Measurements from ENCODE around the gene SETD3.

Gene SETD3

GRCh38 chr14:99426813-99427346 lies 53.8 kb downstream of the SETD3 start:
- in situ Hi-C loops (cut with MboI; ENCODE audit: low sequenced_read_pairs) = no loop called here

DNA sequence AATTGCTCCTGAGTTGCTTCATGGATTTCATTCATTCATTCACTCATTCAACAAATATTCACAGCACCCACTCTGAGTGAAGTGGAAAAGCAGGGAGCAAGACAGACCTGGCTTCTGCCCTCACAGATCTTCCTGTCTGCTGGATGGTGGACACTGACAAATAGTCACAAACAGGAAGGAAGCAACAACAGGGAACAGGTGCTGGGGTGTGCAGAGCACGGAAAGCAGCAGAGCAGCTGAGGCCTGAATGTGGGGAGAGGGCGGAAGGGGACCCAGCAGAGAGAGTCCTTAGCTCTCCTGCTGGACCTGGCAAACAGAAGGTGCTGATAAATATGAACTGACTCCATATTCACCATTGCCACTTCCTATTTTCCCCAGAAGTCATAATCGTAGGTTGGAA lies 54.4 kb downstream of the SETD3 start:
- in situ Hi-C loops (cut with MboI; ENCODE audit: low sequenced_read_pairs) = no loop called here

DNA sequence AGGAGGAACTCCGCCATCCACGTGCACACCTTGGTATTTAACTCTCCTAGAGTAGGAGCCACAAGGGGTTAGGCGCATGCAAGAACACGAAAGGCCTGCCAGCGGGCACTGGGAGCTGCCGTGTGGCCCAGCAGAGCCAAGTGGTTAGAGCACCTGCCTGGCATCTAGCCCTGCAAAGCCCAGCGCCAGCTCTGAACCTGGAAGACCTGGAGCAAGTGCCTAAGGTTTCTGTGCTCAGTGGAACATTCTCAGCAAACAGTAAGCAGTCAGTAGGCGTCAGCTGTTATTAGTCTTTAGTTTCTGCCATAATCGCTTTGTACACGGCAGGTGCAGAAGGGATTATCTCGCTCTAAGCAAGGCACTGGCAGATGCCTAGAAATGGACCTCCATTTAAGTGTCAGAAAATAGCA lies 55.4 kb downstream of the SETD3 start:
- in situ Hi-C loops (cut with MboI; ENCODE audit: low sequenced_read_pairs) = no loop called here

DNA sequence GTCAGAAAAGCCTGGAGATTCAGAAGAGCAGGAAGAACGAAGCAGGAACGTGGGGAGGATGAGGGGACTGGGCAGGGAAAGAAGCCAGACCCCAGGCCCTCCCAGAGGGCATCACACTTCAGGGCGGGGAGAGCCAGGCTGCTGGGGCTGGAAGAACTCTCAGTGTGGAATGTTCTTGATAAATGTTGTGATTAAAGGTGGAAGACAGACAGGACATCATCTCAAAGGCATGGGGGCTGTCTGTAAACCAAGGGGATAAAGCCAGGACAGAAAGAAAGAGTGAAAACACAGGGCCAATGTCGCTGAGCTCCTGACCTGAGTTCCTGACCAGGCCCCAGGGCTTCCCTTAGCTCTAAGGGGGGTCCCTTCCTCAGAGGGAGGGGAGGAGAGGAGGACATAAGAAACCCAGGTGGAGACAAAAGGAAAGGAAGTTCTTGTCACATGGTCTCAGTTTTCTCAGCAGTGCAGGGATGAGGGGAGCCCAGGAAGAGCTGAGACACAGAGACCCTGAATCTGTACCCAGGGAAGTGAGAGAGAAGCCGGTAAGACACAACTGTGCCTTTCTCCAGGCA lies 56.3 kb downstream of the SETD3 start:
- in situ Hi-C loops (cut with MboI; ENCODE audit: low sequenced_read_pairs) = no loop called here

GRCh38 chr14:99423434-99423833 lies 57.2 kb downstream of the SETD3 start:
- in situ Hi-C loops (cut with MboI; ENCODE audit: low sequenced_read_pairs) = no loop called here

- in situ Hi-C loops (cut with MboI; ENCODE audit: low sequenced_read_pairs) = no loop called here
Observed at GRCh38 chr14:99422228-99423010, 58.2 kb downstream of the SETD3 start.

GRCh38 chr14:99420711-99421110 lies 59.9 kb downstream of the SETD3 start:
- in situ Hi-C loops (cut with MboI; ENCODE audit: low sequenced_read_pairs) = no loop called here

- in situ Hi-C loops (cut with MboI; ENCODE audit: low sequenced_read_pairs) = no loop called here
Observed at GRCh38 chr14:99419905-99420304, 60.8 kb downstream of the SETD3 start.

DNA sequence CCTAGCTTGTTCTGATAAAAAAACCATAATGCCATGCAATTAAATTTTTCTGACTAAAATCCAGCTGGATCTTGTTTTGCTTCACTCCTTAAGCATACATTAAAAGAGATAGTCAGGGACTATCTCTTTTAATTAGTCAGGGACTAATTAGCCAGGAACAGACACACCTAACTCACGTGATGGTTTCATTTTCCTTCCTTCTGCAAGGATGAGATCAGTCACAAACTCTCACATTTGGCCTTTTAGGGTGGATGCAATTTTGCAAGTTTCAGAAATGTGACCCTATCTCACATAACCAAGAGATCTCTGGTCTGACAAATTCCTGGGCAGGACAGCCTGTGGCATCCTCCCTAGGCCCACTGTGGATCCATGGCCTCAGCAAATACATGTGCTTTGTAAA lies 62.4 kb downstream of the SETD3 start:
- in situ Hi-C loops (cut with MboI; ENCODE audit: low sequenced_read_pairs) = no loop called here

- in situ Hi-C loops (cut with MboI; ENCODE audit: low sequenced_read_pairs) = no loop called here
Observed at GRCh38 chr14:99416909-99417308, 63.8 kb downstream of the SETD3 start.

DNA sequence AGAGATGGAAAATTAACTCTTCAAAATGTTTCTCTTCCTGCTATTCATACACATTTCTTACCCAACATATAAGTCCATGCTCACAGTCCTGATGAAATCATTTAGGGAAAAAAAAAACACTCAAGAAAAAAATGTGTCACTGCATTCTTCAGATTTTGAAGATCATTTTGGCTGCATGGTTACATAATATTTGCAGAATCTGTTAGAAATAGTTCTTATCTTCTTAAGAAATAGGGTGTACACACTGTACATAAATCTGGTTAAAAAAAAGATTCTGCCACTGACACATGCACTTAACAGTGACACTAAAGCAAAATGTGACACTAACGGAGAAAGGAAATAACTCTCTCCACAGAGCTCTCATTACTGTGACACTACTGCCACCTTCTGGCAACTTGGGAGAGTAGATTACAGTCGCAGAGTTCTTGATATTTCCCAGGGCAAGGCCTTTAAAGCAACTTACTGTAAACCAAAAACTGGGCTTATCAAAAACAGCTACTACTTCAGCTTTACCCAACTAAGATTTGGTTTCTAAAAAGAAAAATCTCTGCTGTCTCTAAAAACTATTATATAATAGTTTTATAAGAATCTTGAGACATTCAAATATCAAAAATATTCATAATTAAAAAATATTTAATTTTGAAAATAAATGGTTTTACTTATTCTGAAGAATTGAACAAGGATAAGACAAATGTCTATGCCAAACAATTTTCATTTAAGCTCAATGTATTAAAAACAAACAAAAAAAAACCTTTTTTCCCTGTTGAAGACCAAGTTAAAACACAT lies 65.0 kb downstream of the SETD3 start:
- in situ Hi-C loops (cut with MboI; ENCODE audit: low sequenced_read_pairs) = no loop called here

DNA sequence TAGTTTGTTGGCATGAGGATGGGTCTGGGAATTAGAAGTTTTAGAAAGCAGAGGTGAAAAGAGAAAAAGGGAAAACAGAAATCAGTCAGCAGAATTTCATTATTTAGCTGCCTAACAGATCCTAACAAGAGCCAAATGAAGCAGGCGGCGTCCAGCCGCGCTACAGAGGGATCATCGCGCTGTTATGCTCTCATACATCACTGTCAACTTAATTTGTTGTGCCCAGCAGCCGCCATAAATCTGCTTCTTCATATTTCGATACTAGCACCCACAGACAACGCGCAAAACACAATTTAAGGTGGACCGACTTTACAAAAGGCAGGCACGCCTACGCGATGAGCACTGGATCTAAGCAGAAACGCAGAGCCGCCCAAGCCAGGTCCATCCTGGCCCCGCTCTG lies 66.7 kb downstream of the SETD3 start:
- in situ Hi-C loops (cut with MboI; ENCODE audit: low sequenced_read_pairs) = no loop called here

- in situ Hi-C loops (cut with MboI; ENCODE audit: low sequenced_read_pairs) = no loop called here
Observed at GRCh38 chr14:99413172-99413571, 67.5 kb downstream of the SETD3 start.

DNA sequence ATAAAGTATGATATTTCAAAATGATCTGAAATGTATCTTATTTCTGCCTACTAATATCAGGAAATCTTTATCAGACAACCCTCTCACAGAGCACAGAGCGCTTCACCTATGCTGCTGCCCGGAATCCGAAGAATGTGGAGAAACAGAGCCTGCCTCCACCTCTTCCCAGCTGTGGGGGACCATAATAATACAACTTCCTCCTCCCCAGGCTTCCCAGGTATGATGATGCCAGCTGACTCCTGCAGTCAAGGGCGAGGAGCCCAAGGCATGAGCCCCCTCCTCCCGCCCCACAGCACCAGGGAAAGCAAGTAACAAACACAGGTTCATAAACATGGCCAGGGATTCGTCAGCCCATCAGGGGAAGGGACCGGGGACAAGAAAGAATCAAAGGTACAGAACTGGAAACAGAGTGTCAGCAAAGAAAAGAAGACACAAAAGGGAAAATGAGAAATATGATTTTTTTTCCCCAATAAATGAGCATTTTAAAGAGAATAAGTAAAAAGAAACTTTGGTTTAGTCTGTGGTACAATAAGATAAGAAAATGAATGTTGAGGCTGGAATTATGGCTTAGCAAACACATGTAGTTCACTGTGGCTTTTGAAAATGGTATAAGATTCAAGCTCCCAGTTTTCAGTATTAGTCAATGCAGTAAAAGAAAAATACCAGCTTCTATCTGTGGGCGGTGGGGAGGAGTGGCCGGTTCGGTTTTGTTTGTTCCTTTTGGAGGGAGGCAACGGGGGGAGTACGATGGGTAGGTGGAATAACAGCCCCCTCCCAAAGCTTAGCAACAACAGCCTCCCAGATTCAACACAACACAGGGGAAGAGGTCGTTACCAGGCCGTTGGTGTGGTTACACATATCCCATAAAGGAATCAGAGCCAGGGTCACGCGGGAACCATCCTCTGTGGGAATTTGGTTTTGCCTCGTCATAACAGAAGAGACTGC lies 68.3 kb downstream of the SETD3 start:
- in situ Hi-C loops (cut with MboI; ENCODE audit: low sequenced_read_pairs) = no loop called here

GRCh38 chr14:99410019-99410418 lies 70.6 kb downstream of the SETD3 start:
- in situ Hi-C loops (cut with MboI; ENCODE audit: low sequenced_read_pairs) = no loop called here

DNA sequence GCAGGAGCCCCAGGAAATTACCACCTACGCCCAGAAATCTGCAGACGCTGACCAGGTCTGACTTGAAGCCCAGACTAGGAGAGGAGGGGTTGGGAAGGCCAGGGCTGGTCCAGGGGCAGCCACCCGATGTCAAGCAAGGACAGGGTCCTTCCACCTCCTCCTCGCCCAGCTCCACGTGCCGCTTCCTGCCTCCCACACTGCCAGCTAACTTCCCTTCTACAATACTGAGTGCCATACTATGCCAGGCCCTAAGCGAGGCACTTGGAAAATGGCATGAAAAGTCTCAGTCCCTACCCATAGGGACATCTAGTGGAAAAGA lies 71.7 kb downstream of the SETD3 start:
- in situ Hi-C loops (cut with MboI; ENCODE audit: low sequenced_read_pairs) = no loop called here

DNA sequence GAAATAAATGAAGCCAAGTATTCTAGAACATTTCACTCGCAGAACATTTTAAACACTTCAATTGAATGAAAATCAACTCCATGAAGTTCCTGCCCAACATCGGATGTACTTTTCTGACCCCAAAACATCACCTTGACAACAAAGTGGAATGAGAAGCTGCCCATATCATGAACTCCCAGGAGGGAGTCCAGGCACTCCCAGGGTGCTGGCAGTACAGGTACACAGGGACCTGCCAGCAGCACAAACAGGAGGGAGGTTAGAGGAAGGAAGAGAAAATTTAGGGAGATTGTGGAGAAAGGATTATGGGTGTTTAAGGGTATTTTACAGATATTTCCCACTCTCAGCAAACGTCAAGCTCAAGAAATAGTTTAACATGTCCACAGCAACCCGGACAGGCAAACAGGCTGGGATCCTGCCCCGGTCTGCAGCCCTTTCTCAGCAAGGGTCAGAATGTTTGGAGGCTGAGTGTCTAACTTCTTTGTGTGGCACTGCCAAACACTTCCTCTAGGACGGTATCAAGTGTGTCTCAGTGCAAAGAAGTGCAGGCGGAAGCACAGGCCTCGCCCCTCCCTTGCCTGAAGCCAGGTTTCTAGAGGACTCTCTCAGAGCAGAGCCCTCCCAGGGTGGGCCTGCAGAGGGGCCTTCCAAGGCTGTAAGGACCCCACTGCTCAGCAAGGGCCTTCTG lies 72.2 kb downstream of the SETD3 start:
- in situ Hi-C loops (cut with MboI; ENCODE audit: low sequenced_read_pairs) = no loop called here

DNA sequence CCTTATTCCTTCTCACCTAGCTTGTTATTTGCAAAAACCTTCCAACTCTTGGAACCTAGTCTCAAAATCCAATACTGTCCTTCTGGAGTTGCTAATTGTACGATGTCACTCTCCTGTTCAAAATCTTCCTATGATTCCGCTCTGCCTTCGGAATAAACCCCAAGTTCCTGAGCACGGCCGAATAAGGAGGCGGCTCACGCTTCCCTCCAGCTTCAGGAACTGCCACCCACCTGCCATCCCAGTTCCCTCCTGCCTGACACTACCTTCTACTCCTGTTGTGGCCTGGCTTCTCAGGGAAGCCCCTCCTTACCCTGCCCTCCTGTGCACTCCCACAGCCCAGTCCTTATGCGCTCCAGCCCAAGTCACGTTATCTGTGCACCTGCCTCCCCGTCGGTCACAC lies 73.2 kb downstream of the SETD3 start:
- in situ Hi-C loops (cut with MboI; ENCODE audit: low sequenced_read_pairs) = no loop called here

DNA sequence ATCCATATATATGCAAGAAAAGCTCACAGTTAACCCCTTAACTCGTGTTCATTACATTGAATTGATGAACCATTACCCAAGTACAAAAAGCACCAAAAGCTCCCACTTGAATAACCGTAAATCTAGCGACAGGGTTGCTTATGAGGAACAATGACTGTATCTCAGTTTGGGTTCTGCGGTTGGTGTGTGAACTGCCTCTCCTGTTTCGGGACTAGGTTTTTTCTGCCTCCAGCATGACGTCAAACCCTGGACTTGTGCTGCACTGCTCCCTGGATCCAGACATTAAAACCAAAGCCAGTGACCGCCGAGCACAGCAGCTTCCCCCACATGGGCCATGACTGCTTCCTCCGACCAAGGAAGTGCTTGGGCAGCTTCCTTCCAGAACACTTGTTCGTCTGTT lies 77.7 kb downstream of the SETD3 start:
- in situ Hi-C loops (cut with MboI; ENCODE audit: low sequenced_read_pairs) = no loop called here

DNA sequence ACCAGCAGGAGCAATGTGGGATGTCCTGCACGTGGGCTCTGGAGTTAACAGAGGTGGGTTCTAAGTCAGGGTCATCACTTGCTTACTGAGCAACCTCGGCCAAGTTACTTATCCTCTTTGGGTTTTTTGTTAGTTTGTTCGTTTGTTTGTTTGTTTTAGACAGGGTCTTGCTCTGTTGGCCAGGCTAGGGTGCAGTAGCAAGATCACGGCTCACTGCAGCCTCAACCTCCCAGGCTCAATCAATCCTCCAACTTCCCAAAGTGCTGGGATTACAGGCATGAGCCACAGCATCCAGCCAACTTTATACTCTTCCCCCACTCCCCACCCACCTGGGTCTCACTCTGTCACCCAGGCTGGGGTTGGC lies 78.4 kb downstream of the SETD3 start:
- in situ Hi-C loops (cut with MboI; ENCODE audit: low sequenced_read_pairs) = no loop called here
